Esophagus squamous epithelium (tissue), 5 donors: ENCODE results near the gene EFCAB6. TPM values are rescaled to one million over a fixed set of nuclear protein-coding genes. Genes with fewer than 3 reads are reported as not detected.

Source experiments
- DNase-seq: peaks from one replicate; lab custom pipeline; 2025; lab: John Stamatoyannopoulos, UW
- H3K27ac ChIP-seq, 4 donors: fragments of 200-600 bp; sonication (generic); one replicate each; pipeline ENCODE4 v1.5.1; 2016 to 2019; ENCODE audit warnings: mild to moderate bottlenecking in 1 of 4
- H3K27me3 ChIP-seq, 4 donors: fragments of 200-600 bp; sonication (generic); 1 replicate in 3 of 4; 2 replicates in 1 of 4; pipeline versions ENCODE4 v1.5.1 to v1.6.0; 2017 to 2021; ENCODE audit warnings: antibody characterized with exemption in 1 of 4
- H3K36me3 ChIP-seq, 3 donors: fragments of 200-600 bp; sonication (generic); one replicate each; pipeline ENCODE4 v1.5.1; 2016 to 2019
- H3K4me1 ChIP-seq, 3 donors: fragments of 200-600 bp; sonication (generic); one replicate each; pipeline ENCODE4 v1.5.1; 2017 to 2019
- H3K4me3 ChIP-seq, 4 donors: fragments of 200-600 bp; sonication (generic); 1 replicate in 3 of 4; 2 replicates in 1 of 4; pipeline ENCODE4 v1.5.1; 2016 to 2019; ENCODE audit warnings: mild to moderate bottlenecking in 2 of 4, moderate library complexity in 1 of 4
- H3K9me3 ChIP-seq, 3 donors: fragments of 200-600 bp; sonication (generic); one replicate each; pipeline ENCODE4 v1.5.1; 2016 to 2019
- CTCF ChIP-seq, 6 experiments: fragments of 450-650 bp in 4 of 6; fragments of 200-600 bp in 2 of 6; sonication (generic) in 2 of 6; IDR thresholded peaks; one replicate each; pipeline ENCODE4 v1.5.1; 2016 to 2019; ENCODE audit warnings: antibody characterized with exemption in 6 of 6, mild to moderate bottlenecking in 4 of 6, moderate library complexity in 4 of 6
- POLR2A ChIP-seq, 4 donors: fragments of 450-650 bp; IDR thresholded peaks; one replicate each; pipeline ENCODE4 v1.6.1; 2017; ENCODE audit warnings: antibody characterized with exemption in 4 of 4, mild to moderate bottlenecking in 4 of 4, moderate library complexity in 3 of 4
- WGBS, 2 donors: methylation state at CpG; one replicate each; pipeline ENCODE4 v1.1.5; 2018; 5-methylcytosine and 5-hydroxymethylcytosine counted together
- intact Hi-C: fragments of 100-400 bp; cut with DNase I; formaldehyde crosslinking; loops from one replicate; pipeline ENCODE4 v1.15.0; 2022
- small RNA-seq, 4 donors: library from RNA; depleted of rRNA; stranded (forward); fragments of <200 nt; gene quantifications; one replicate each; pipeline ENCODE3, GENCODE V24; 2016
- total RNA-seq, 4 donors: library from RNA; depleted of rRNA; stranded (reverse); fragments of >200 nt; gene quantifications; one replicate each; pipeline ENCODE4 v1.1.0, GENCODE V29; 2016
- donor health status: DM: yes; HTN: yes; CAD: no.

Gene EFCAB6
- total RNA-seq, 4 donors from 2014 or later = 0.22 to 1.5 (median 0.90) TPM

- Histone ChIP-seq H3K4me1 (no peaks in the 10 kb centered on the region), H3K27me3 (peaks cover 0 to 35% (median 1%) of the 10 kb centered on the region in 4 donors), H3K4me3 (no peak overlapping the region), H3K9me3 (no peaks in the 10 kb centered on the region), H3K27ac (no peak overlapping the region), H3K36me3 (no peaks in the 10 kb centered on the region)
- WGBS, 2 donors = 59 to 63% methylated on average over 7 of the region's 8 CpGs
- intact Hi-C loops = no loop called here
- no peak for DNase-seq
- no peak for TF ChIP-seq POLR2A (IDR thresholded peaks at IDR 0.05)
- TF ChIP-seq CTCF (IDR thresholded peaks at IDR 0.05) = no peak
Observed at GRCh38 chr22:43482318-43482625, 329.8 kb downstream of the EFCAB6 start.

DNA sequence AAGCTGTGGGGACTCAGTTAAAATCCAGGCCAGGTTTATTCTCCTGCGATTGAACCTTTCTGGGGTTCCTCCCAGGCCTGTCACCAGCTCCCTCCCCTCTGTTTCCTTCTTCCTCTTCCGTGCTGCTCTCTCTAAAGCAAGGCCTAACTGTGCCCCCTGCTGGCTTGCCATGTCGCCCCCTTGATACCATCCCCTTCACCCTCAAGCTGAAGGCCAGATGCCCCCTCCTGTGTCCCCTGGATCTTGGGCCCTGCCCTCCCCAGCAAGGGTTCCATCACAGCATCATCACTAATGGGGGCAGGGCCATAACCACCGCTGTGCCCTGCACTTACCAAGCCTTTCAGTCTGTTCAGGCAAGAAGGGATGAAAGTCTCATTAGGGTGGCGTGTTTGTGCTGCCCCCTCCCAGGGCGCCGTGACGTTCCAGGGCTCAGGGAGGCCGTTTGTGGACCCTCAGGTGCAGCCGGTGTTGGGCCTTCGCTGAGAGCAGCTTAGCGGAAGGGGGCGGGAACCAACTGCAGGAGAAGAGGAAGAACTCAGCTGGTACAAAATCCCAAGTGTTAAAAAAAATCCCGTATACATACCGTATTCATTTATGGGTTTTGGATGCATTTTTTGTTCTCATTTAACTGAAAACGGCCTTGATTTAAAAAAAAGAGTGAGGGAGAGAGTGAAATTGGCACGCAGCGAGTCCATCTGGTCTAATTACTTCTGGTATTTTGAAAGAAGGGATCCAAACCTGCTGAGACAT is 330.4 kb downstream of the EFCAB6 start:
- H3K27ac ChIP-seq = no peak overlapping the region
- intact Hi-C loops = no loop called here
- no peak for TF ChIP-seq CTCF (IDR thresholded peaks at IDR 0.05)
- no peak for TF ChIP-seq POLR2A (IDR thresholded peaks at IDR 0.05)
- no peak overlapping the region for H3K4me3 ChIP-seq
- no peaks in the 10 kb centered on the region for H3K36me3 ChIP-seq
- no peaks in the 10 kb centered on the region for H3K9me3 ChIP-seq
- 52 to 57% methylated on average over 12 to 18 of the region's 18 CpGs for WGBS, 2 donors
- H3K4me1 ChIP-seq = no peaks in the 10 kb centered on the region
- peaks cover 0 to 30% (median 1%) of the 10 kb centered on the region in 4 donors for H3K27me3 ChIP-seq
- DNase-seq = no peak

DNA sequence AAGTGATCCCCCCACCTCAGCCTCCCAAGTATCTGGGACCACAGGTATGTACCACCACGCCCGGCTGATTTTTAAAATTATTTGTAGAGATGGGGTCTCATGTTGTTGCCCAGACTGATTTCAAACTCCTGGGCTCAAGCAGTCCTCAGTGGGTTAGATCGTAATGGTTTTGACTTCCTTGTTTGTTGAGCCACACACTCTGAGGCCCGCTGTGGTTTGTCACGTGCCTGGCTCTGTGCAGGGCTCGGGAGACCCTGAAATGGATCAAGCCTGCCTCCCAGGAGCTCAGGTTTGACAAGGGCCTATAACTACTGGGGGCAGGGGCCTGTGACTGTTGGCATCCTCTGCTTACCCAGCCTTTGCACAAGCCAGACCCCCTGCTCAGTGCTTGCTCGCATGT is 332.1 kb downstream of the EFCAB6 start:
- DNase-seq = no peak
- Histone ChIP-seq H3K27ac (no peak overlapping the region), H3K9me3 (no peaks in the 10 kb centered on the region), H3K36me3 (no peaks in the 10 kb centered on the region), H3K4me3 (no peak overlapping the region), H3K27me3 (peaks cover 0 to 17% (median 1%) of the 10 kb centered on the region in 4 donors), H3K4me1 (no peaks in the 10 kb centered on the region)
- no peak for TF ChIP-seq CTCF (IDR thresholded peaks at IDR 0.05)
- no peak for TF ChIP-seq POLR2A (IDR thresholded peaks at IDR 0.05)
- 79 to 93% methylated on average over 3 to 5 of the region's 7 CpGs for WGBS, 2 donors
- intact Hi-C loops = no loop called here

DNA sequence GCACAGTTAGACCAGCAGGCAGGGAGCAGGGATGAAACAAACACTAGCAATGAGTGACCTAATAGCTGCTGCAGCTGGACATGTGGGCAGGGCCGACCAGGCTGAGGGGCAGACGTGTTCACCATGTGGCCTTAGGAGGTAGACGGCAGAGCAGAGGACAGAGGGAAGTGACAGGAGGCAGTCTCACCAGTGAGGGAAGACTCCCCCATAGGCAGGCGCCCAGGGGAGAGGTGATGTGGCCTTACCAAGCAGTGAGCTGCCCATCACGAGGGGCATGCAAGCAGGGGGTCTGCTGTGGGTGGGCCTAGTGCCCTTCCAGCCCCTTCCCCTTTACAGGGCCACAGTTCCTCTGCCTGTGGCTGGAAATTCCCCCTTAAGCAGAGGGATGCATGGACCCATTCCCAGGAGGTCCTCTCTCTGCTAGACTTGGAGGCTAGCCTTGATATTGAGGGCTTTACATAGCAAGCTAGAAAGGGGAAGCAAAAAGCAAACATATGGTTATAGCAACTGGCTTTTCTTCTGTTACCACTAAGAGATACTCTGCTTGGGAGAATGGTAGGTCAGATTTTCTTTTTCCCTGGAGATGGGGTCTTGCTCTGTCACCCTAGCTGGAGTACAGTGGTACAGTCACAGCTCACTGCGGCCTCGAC is 332.7 kb downstream of the EFCAB6 start:
- Histone ChIP-seq H3K4me3 (no peak overlapping the region), H3K27ac (no peak overlapping the region), H3K9me3 (no peaks in the 10 kb centered on the region), H3K4me1 (no peaks in the 10 kb centered on the region), H3K27me3 (peaks cover 0 to 12% (median 1%) of the 10 kb centered on the region in 4 donors), H3K36me3 (no peaks in the 10 kb centered on the region)
- TF ChIP-seq POLR2A (IDR thresholded peaks at IDR 0.05) = no peak
- TF ChIP-seq CTCF (IDR thresholded peaks at IDR 0.05) = no peak
- 80 to 92% methylated on average over 4 to 6 of the region's 7 CpGs for WGBS, 2 donors
- intact Hi-C loops = no loop called here
- DNase-seq = no peak

Small RNA genes lying within 50 kb of the gene (small RNA-seq; reads per million reads assigned to genes)
- 0 reads per million in 4 donors for gene HMGN2P9

Other genes starting within 250 kb of the EFCAB6 start
- gene SULT4A1, start 50.2 kb upstream of the EFCAB6 start, total RNA-seq = not detected
- gene PNPLA5, start 79.7 kb upstream of the EFCAB6 start, total RNA-seq = not detected
- gene PNPLA3, start 111.5 kb upstream of the EFCAB6 start, total RNA-seq = 1 to 10 TPM in 1 of 4 donors, under 1 TPM in 2, not detected in 1; 0.76 to 1.7 (median 0.92) TPM
- gene SAMM50, start 143.1 kb upstream of the EFCAB6 start, total RNA-seq = 10 to 100 TPM; 24.4 to 45.5 (median 34.3) TPM
- gene PARVB, start 212.0 kb upstream of the EFCAB6 start, total RNA-seq = 10 to 100 TPM in 2 of 4 donors, 1 to 10 TPM in 2; 3.3 to 20.8 (median 11.7) TPM